ENCODE results near the gene NNT.
A peak's percentile ranks its signal among the peaks of the same experiment; 100 is the strongest.
"Not testable (repeated sequence)": the region's sequence is repeated elsewhere in the genome, so short reads cannot be mapped to it uniquely, and the experiment has no call there.

NNT gene

GRCh38 chr5:43649256-43649655 is 46.3 kb downstream of the NNT start:
- intact Hi-C loops (cut with DNase I): no loop called here
- DNase-seq: no peak

- intact Hi-C loops (cut with DNase I): no loop called here
- DNase-seq: no peak
These were observed 49.7 kb downstream of the NNT start for GRCh38 chr5:43652537-43653302.

- no peak for DNase-seq
- intact Hi-C loops (cut with DNase I): no loop called here
These were observed 55.5 kb downstream of the NNT start for GRCh38 chr5:43658509-43658908.

- no peak for DNase-seq
- intact Hi-C loops (cut with DNase I): no loop called here
These were observed 56.1 kb downstream of the NNT start for GRCh38 chr5:43659075-43659474.

GRCh38 chr5:43661102-43661501 is 58.1 kb downstream of the NNT start:
- intact Hi-C loops (cut with DNase I): no loop called here
- DNase-seq: peak in 19 of 42 donors; percentile 14 to 81 (median 46)

- intact Hi-C loops (cut with DNase I): no loop called here
These were observed 60.9 kb downstream of the NNT start for GRCh38 chr5:43663916-43664315.

GRCh38 chr5:43664501-43665040 is 61.6 kb downstream of the NNT start:
- intact Hi-C loops (cut with DNase I): no loop called here
- no peak for DNase-seq

More at GRCh38 chr5:43663916-43664315, 60.9 kb downstream of the NNT start:
- no peak for DNase-seq

- DNase-seq; intact Hi-C loops (cut with DNase I): not testable (repeated sequence)
These were observed 62.8 kb downstream of the NNT start for GRCh38 chr5:43665749-43666148.

GRCh38 chr5:43666728-43667127 is 63.7 kb downstream of the NNT start:
- intact Hi-C loops (cut with DNase I); DNase-seq: not testable (repeated sequence)

GRCh38 chr5:43667379-43667778 is 64.4 kb downstream of the NNT start:
- DNase-seq; intact Hi-C loops (cut with DNase I): not testable (repeated sequence)

GRCh38 chr5:43674536-43674935 is 71.6 kb downstream of the NNT start:
- DNase-seq: no peak
- intact Hi-C loops (cut with DNase I): no loop called here

GRCh38 chr5:43675357-43675756 is 72.4 kb downstream of the NNT start:
- DNase-seq: no peak

GRCh38 chr5:43676083-43676840 is 73.3 kb downstream of the NNT start:
- DNase-seq: no peak
- intact Hi-C loops (cut with DNase I): no loop called here

More at GRCh38 chr5:43675357-43675756, 72.4 kb downstream of the NNT start:
- intact Hi-C loops (cut with DNase I): no loop called here

- DNase-seq: no peak
These were observed 74.3 kb downstream of the NNT start for GRCh38 chr5:43677253-43677652.

GRCh38 chr5:43679214-43679613 is 76.2 kb downstream of the NNT start:
- DNase-seq: no peak
- intact Hi-C loops (cut with DNase I): no loop called here

More at GRCh38 chr5:43677253-43677652, 74.3 kb downstream of the NNT start:
- intact Hi-C loops (cut with DNase I): no loop called here

GRCh38 chr5:43680286-43680685 is 77.3 kb downstream of the NNT start:
- DNase-seq: no peak
- intact Hi-C loops (cut with DNase I): no loop called here

- intact Hi-C loops (cut with DNase I): no loop called here
- DNase-seq: peak in 1 of 42 donors; percentile 12
These were observed 81.0 kb downstream of the NNT start for GRCh38 chr5:43683884-43684471.

GRCh38 chr5:43685252-43685950 is 82.4 kb downstream of the NNT start:
- no peak for DNase-seq
- intact Hi-C loops (cut with DNase I): no loop called here

- intact Hi-C loops (cut with DNase I): no loop called here
- DNase-seq: no peak
These were observed 84.3 kb downstream of the NNT start for GRCh38 chr5:43687275-43687674.
